Inflammatory macrophage treated with lipopolysaccharide for 1 hour (primary cell): Measurements from ENCODE around the gene MORC2.

Experiments
- DNase-seq, 2 donors: peaks; one replicate each; pipeline ENCODE4 v3.0.0-alpha.2; 2020 to 2022

The MORC2 gene

GRCh38 chr22:30885001-30885366 lies 83.6 kb downstream of the MORC2 start:
- no peak for DNase-seq

GRCh38 chr22:30884211-30885000 lies 84.2 kb downstream of the MORC2 start:
- no peak for DNase-seq

- DNase-seq: no peak
These were observed 84.9 kb downstream of the MORC2 start for GRCh38 chr22:30883586-30884145.

GRCh38 chr22:30882974-30883533 lies 85.5 kb downstream of the MORC2 start:
- DNase-seq: no peak

GRCh38 chr22:30882184-30882717 lies 86.3 kb downstream of the MORC2 start:
- DNase-seq: no peak

- no peak for DNase-seq
These were observed 87.0 kb downstream of the MORC2 start for GRCh38 chr22:30881361-30882183.

- DNase-seq: no peak
These were observed 87.7 kb downstream of the MORC2 start for GRCh38 chr22:30880847-30881246.

GRCh38 chr22:30880181-30880601 lies 88.4 kb downstream of the MORC2 start:
- no peak for DNase-seq

GRCh38 chr22:30879415-30879797 lies 89.2 kb downstream of the MORC2 start:
- no peak for DNase-seq

GRCh38 chr22:30878516-30879414 lies 89.8 kb downstream of the MORC2 start:
- no peak for DNase-seq

- DNase-seq: no peak
These were observed 90.7 kb downstream of the MORC2 start for GRCh38 chr22:30877662-30878515.

- DNase-seq: no peak
These were observed 91.5 kb downstream of the MORC2 start for GRCh38 chr22:30876915-30877553.

GRCh38 chr22:30876221-30876751 lies 92.3 kb downstream of the MORC2 start:
- no peak for DNase-seq

- no peak for DNase-seq
These were observed 92.9 kb downstream of the MORC2 start for GRCh38 chr22:30875481-30876215.
